ENCODE measurements around the gene TSR3.

DNA sequence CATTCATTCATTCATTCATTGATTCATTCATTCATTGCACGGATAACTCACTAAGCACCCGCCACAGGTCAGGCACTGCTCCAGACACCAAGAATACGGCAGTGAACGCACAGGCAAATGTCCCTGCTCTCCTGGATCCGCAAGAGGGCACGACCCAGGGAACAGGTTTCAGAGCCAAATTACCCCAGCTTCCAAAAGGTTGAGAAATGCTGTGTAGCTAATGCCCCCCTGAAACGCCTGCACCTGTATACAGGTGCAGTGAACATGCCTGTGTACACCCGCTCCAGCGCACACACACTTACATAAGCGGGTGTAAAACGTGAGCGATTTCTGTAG lies 51.8 kb downstream of the TSR3 start:
- TF ChIP-seq, protein P1, sequence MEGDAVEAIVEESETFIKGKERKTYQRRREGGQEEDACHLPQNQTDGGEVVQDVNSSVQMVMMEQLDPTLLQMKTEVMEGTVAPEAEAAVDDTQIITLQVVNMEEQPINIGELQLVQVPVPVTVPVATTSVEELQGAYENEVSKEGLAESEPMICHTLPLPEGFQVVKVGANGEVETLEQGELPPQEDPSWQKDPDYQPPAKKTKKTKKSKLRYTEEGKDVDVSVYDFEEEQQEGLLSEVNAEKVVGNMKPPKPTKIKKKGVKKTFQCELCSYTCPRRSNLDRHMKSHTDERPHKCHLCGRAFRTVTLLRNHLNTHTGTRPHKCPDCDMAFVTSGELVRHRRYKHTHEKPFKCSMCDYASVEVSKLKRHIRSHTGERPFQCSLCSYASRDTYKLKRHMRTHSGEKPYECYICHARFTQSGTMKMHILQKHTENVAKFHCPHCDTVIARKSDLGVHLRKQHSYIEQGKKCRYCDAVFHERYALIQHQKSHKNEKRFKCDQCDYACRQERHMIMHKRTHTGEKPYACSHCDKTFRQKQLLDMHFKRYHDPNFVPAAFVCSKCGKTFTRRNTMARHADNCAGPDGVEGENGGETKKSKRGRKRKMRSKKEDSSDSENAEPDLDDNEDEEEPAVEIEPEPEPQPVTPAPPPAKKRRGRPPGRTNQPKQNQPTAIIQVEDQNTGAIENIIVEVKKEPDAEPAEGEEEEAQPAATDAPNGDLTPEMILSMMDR (conservative IDR thresholded peaks at IDR 0.05 in 1 of 2, IDR thresholded peaks at IDR 0.05 in 1 of 2; ENCODE audit: extremely low read depth in 1 of 2, insufficient read depth in 1 of 2, low read depth in 1 of 2, low read length in 2 of 2), result no peak
- no peak for TF ChIP-seq EZH2 (IDR thresholded peaks at IDR 0.05; ENCODE audit: borderline replicate concordance, low read length)

Data from mammary epithelial cell (primary cell).